ENCODE data around the gene C1QTNF6. TPM values are rescaled to one million over a fixed set of nuclear protein-coding genes. Genes with fewer than 3 reads are reported as not detected.

C1QTNF6 gene
- total and polyA plus RNA-seq, 2 experiments from 2014 or later = 10.4 to 16.4 TPM

GRCh38 chr22:37192741-37193140 is 4.7 kb upstream of the C1QTNF6 start:
- H3K27me3 ChIP-seq = no peaks in the 10 kb centered on the region
- no peak overlapping the region for H3K27ac ChIP-seq
- no peak for TF ChIP-seq CTCF (IDR thresholded peaks at IDR 0.05; ENCODE audit: low read depth, low read length)
- H3K9me3 ChIP-seq (ENCODE audit: low read depth) = no peaks in the 10 kb centered on the region
- no peak overlapping the region for H3K4me3 ChIP-seq
- DNase-seq (ENCODE audit: low read depth in 1 of 2, low spot score in 1 of 2) = no peak
- H3K4me1 ChIP-seq (ENCODE audit: low read depth) = peaks cover 31% of the 10 kb centered on the region
- no peaks in the 10 kb centered on the region for H3K36me3 ChIP-seq

- no peak overlapping the region for H3K27ac ChIP-seq
- H3K9me3 ChIP-seq (ENCODE audit: low read depth) = no peaks in the 10 kb centered on the region
- no peak overlapping the region for H3K4me3 ChIP-seq
- no peaks in the 10 kb centered on the region for H3K36me3 ChIP-seq
- H3K27me3 ChIP-seq = no peaks in the 10 kb centered on the region
- peaks cover 35% of the 10 kb centered on the region for H3K4me1 ChIP-seq (ENCODE audit: low read depth)
- no peak for TF ChIP-seq CTCF (IDR thresholded peaks at IDR 0.05; ENCODE audit: low read depth, low read length)
- no peak for DNase-seq (ENCODE audit: low read depth in 1 of 2, low spot score in 1 of 2)
Measured at GRCh38 chr22:37192204-37192603, 4.2 kb upstream of the C1QTNF6 start.

- TF ChIP-seq CTCF (IDR thresholded peaks at IDR 0.05; ENCODE audit: low read depth, low read length) = no peak
- no peak overlapping the region for H3K4me3 ChIP-seq
- peaks cover 35% of the 10 kb centered on the region for H3K4me1 ChIP-seq (ENCODE audit: low read depth)
- H3K9me3 ChIP-seq (ENCODE audit: low read depth) = no peaks in the 10 kb centered on the region
- peak overlapping the region; percentile 87 for H3K27ac ChIP-seq
- peak in 1 of 2 donors; percentile 46 for DNase-seq (ENCODE audit: low read depth in 1 of 2, low spot score in 1 of 2)
- no peaks in the 10 kb centered on the region for H3K36me3 ChIP-seq
- no peaks in the 10 kb centered on the region for H3K27me3 ChIP-seq
Measured at GRCh38 chr22:37190262-37190780, 2.3 kb upstream of the C1QTNF6 start.

- DNase-seq (ENCODE audit: low read depth in 1 of 2, low spot score in 1 of 2) = peak in 1 of 2 donors; percentile 78
- Histone ChIP-seq H3K27me3 (no peaks in the 10 kb centered on the region), H3K4me1 (ENCODE audit: low read depth) (peaks cover 35% of the 10 kb centered on the region), H3K27ac (peak overlapping the region; percentile 87), H3K9me3 (ENCODE audit: low read depth) (no peaks in the 10 kb centered on the region), H3K36me3 (no peaks in the 10 kb centered on the region), H3K4me3 (no peak overlapping the region)
- TF ChIP-seq CTCF (IDR thresholded peaks at IDR 0.05; ENCODE audit: low read depth, low read length) = no peak
Measured at GRCh38 chr22:37188901-37189466, 937 bp upstream of the C1QTNF6 start.

GRCh38 chr22:37187552-37187890 is 526 bp downstream of the C1QTNF6 start:
- Histone ChIP-seq H3K9me3 (ENCODE audit: low read depth) (no peaks in the 10 kb centered on the region), H3K27me3 (no peaks in the 10 kb centered on the region), H3K36me3 (no peaks in the 10 kb centered on the region), H3K27ac (peak overlapping the region; percentile 87), H3K4me1 (ENCODE audit: low read depth) (peaks cover 35% of the 10 kb centered on the region), H3K4me3 (peak overlapping the region; percentile 7)
- peak; percentile 23 to 53 for DNase-seq (ENCODE audit: low read depth in 1 of 2, low spot score in 1 of 2)
- TF ChIP-seq CTCF (IDR thresholded peaks at IDR 0.05; ENCODE audit: low read depth, low read length) = no peak

Measured in cardiac muscle cell (in vitro differentiated cells and primary cell).